ENCODE measurements around the gene MSI2. TPM values are rescaled to one million over a fixed set of nuclear protein-coding genes. Genes with fewer than 3 reads are reported as not detected.

MSI2 gene
- total RNA-seq, 1 donor from 2014 or later = 33.8 TPM

DNA sequence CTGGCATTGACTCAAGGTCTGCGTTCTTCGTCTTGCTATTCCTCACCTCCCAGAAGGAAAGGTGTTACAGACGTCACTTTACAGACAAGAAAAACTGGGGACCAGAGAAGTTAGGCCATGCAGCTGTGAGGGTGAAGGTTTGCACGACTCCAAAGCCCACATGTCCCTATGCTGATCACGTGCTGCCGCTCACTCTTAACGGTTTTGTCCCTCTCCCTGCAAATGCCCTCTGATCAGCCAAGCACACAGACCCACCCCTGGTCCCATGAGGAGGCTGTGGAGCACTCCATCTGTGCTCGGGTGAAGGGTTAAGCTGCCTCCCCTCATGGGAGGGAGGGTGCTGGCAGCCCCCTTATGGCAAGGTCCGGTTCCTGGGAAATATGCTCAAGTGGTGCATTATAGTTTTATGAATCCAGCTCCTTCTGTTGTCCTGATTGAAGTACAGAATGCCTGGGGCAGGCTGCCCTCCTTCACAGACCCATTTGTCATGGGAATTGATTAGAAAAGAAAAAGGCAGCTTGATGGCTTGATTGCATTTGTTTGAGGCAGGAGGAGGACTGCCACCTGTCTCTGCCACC is 470.0 kb downstream of the MSI2 start:
- Histone ChIP-seq H3K4me3 (ENCODE audit: low read depth, low read length) (no peak overlapping the region), H3K27me3 (ENCODE audit: control insufficient read depth, insufficient read depth, low read length) (peaks cover 42% of the 10 kb centered on the region), H3K36me3 (ENCODE audit: control insufficient read depth, insufficient read depth, low read length) (no peaks in the 10 kb centered on the region)
- TF ChIP-seq, protein P1, sequence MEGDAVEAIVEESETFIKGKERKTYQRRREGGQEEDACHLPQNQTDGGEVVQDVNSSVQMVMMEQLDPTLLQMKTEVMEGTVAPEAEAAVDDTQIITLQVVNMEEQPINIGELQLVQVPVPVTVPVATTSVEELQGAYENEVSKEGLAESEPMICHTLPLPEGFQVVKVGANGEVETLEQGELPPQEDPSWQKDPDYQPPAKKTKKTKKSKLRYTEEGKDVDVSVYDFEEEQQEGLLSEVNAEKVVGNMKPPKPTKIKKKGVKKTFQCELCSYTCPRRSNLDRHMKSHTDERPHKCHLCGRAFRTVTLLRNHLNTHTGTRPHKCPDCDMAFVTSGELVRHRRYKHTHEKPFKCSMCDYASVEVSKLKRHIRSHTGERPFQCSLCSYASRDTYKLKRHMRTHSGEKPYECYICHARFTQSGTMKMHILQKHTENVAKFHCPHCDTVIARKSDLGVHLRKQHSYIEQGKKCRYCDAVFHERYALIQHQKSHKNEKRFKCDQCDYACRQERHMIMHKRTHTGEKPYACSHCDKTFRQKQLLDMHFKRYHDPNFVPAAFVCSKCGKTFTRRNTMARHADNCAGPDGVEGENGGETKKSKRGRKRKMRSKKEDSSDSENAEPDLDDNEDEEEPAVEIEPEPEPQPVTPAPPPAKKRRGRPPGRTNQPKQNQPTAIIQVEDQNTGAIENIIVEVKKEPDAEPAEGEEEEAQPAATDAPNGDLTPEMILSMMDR (IDR thresholded peaks at IDR 0.05; ENCODE audit: insufficient read depth, low read length, poor library complexity, severe bottlenecking) = no peak
- no peak for DNase-seq (ENCODE audit: low read depth)

DNA sequence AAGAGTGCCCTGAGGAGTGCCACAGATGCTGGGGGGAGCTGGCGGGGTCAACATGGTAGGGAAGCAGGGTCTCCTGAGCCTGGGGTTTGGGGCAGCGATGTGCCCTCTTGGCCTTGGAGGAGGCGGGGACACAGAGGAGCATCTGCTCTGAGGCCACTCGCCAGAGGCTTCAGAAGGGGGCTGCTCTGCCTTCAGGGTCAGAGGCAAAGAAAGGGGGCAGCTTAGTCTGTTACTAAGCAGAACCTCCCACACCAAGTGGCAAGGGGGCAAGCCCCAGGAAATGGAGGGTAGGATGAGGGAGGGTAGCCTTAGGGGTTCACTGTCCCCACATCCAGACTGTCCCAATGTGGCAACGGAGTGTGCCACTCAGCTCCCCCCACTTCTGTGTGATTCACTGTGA is 470.5 kb downstream of the MSI2 start:
- Histone ChIP-seq H3K27me3 (ENCODE audit: control insufficient read depth, insufficient read depth, low read length) (peaks cover 47% of the 10 kb centered on the region), H3K4me3 (ENCODE audit: low read depth, low read length) (no peak overlapping the region), H3K36me3 (ENCODE audit: control insufficient read depth, insufficient read depth, low read length) (no peaks in the 10 kb centered on the region)
- no peak for DNase-seq (ENCODE audit: low read depth)
- TF ChIP-seq, protein P1 (IDR thresholded peaks at IDR 0.05; ENCODE audit: insufficient read depth, low read length, poor library complexity, severe bottlenecking) = no peak

DNA sequence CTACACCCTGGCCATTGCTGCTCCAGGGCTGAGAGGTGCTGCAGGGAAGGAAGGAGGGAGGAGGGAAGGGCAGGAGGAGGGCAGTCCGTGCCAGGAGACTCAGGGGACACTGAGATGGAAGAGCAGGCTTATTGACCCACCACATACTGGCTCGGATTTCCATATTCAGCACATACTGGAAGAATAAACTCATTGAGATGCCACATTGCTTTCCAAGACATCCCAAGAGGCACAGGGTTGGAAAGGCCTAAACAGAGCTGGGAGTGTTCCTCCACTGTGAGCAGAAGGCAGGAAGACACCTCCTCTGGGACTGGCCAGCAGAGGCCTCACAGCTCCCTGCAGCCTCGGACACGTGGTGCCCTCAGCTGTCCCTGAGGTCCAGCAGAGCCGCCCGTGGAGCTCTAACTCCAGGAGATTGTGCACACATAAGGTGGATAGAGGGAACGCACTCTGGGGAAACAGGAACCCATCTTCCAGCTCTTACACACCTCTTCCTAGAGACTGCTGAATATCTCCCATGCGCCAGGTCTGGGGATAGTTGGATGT is 471.4 kb downstream of the MSI2 start:
- H3K36me3 ChIP-seq (ENCODE audit: control insufficient read depth, insufficient read depth, low read length) = no peaks in the 10 kb centered on the region
- no peak for DNase-seq (ENCODE audit: low read depth)
- TF ChIP-seq, protein P1 (IDR thresholded peaks at IDR 0.05; ENCODE audit: insufficient read depth, low read length, poor library complexity, severe bottlenecking) = no peak
- H3K4me3 ChIP-seq (ENCODE audit: low read depth, low read length) = no peak overlapping the region
- peaks cover 45% of the 10 kb centered on the region for H3K27me3 ChIP-seq (ENCODE audit: control insufficient read depth, insufficient read depth, low read length)

DNA sequence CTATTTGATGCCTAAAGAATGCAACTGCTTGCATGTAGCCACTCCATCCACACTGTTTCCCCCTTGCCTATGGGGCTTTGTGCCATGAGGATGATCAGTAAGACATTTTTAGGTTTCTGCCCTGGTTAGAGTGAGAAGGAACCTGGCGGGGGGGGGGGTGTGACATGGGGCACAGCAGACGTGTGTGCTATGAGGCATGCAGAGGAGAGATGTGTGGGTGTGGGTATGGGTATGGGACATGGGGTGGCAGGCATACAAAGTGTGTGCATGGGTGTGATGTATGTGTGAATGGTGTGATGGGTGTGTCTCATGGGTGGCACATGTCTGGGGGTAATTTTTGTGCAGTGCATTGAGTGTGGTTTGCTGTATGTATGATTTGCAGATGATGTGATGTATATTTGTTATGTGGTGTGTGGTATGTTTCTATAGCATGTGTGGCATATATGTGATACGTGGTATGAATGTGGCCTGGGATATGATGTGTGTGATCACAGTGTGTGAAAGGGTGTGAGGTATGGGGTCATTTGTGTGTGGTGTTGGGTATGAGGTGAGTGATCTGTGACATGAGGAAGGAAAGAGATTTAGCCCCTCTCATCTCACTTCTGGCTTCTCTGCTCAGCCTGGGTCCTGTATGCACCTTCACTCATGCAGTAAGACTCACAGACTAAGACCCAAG is 473.8 kb downstream of the MSI2 start:
- TF ChIP-seq, protein P1 (IDR thresholded peaks at IDR 0.05; ENCODE audit: insufficient read depth, low read length, poor library complexity, severe bottlenecking) = no peak
- Histone ChIP-seq H3K4me3 (ENCODE audit: low read depth, low read length) (no peak overlapping the region), H3K27me3 (ENCODE audit: control insufficient read depth, insufficient read depth, low read length) (peaks cover 45% of the 10 kb centered on the region), H3K36me3 (ENCODE audit: control insufficient read depth, insufficient read depth, low read length) (no peaks in the 10 kb centered on the region)
- no peak for DNase-seq (ENCODE audit: low read depth)

DNA sequence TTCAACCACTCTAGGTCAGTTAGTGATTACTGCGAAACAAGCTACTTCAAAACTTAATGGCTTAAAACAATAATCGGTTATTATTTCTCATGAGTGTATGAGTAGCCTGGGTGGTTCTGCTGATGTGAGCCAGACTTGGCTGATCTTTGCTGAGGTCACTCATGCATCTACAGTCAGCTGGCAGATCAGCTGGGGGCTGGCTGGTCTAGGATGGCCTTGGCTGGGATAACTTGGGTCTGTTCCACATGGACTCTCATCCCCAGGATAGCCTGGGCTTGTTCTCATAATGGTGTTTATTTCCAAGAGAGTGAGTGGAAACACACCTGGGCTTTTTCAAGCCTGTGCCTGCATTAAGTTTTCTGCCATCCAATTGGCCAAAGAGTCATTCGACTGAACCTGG is 475.7 kb downstream of the MSI2 start:
- TF ChIP-seq, protein P1 (IDR thresholded peaks at IDR 0.05; ENCODE audit: insufficient read depth, low read length, poor library complexity, severe bottlenecking) = no peak
- no peaks in the 10 kb centered on the region for H3K36me3 ChIP-seq (ENCODE audit: control insufficient read depth, insufficient read depth, low read length)
- peaks cover 36% of the 10 kb centered on the region for H3K27me3 ChIP-seq (ENCODE audit: control insufficient read depth, insufficient read depth, low read length)
- no peak for DNase-seq (ENCODE audit: low read depth)
- no peak overlapping the region for H3K4me3 ChIP-seq (ENCODE audit: low read depth, low read length)
